Measurements from ENCODE around the gene STK24.

STK24 gene

GRCh38 chr13:98479496-98480003, 97.4 kb downstream of the STK24 start:
- Histone ChIP-seq H3K4me3 (ENCODE audit: low read length) (no peak overlapping the region), H3K9me3 (ENCODE audit: low read length) (no peaks in the 10 kb centered on the region), H3K36me3 (ENCODE audit: insufficient read depth, low read length) (peaks cover 8% of the 10 kb centered on the region), H3K27me3 (ENCODE audit: insufficient read depth, low read length) (no peaks in the 10 kb centered on the region), H3K4me1 (ENCODE audit: insufficient read depth, low read length) (peaks cover 25% of the 10 kb centered on the region), H2AFZ (ENCODE audit: low read depth, low read length) (no peak overlapping the region)

DNA sequence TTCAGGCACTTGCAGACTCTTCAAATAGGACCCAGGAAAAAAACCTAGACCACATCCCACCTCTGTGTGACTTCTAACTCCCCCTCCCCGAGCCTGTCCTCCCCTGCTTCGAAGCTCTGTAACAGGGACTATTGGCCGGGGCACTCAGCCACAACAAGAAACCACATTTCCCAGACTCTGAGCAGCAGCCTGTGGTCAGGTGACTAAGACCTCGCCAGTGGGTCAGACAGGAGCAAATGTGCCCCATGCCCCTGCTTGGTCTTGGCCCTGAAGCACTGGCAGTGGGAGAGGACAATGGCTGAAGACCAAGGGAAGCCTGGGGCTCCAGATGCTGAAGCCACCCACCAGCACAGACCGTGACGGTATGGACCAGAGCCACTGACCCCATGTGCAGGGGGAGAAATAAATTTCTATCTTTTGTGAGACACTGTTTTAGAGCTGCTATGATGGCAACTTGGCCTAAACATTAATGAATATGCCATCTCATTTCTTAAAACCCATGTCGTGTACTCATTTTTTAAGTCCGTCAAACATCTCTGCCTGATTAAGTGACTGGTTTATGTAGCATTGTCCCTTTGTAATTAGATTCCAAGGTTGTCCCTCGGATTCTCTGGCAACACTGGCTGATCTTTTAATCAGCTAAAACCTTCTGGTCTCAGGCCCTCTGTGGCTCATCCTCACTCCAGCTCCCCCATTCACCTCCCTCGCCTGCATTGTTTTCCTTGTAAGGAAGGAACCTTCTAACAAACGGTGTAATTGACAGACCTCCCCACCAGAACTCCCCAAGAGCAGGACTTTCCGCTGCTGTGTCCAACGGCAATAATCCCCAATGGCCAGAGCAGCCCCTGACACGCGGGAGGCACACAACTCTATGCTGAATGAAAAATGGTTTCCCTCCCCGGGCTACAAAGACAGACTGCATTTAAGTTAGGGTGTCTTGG, 98.4 kb downstream of the STK24 start:
- no peak overlapping the region for H2AFZ ChIP-seq (ENCODE audit: low read depth, low read length)
- peaks cover 24% of the 10 kb centered on the region for H3K4me1 ChIP-seq (ENCODE audit: insufficient read depth, low read length)
- no peaks in the 10 kb centered on the region for H3K9me3 ChIP-seq (ENCODE audit: low read length)
- H3K4me3 ChIP-seq (ENCODE audit: low read length): no peak overlapping the region
- H3K36me3 ChIP-seq (ENCODE audit: insufficient read depth, low read length): peaks cover 13% of the 10 kb centered on the region
- no peaks in the 10 kb centered on the region for H3K27me3 ChIP-seq (ENCODE audit: insufficient read depth, low read length)

- Histone ChIP-seq H3K9me3 (ENCODE audit: low read length) (no peaks in the 10 kb centered on the region), H3K36me3 (ENCODE audit: insufficient read depth, low read length) (peaks cover 24% of the 10 kb centered on the region), H3K4me1 (ENCODE audit: insufficient read depth, low read length) (peaks cover 24% of the 10 kb centered on the region), H2AFZ (ENCODE audit: low read depth, low read length) (no peak overlapping the region), H3K4me3 (ENCODE audit: low read length) (no peak overlapping the region), H3K27me3 (ENCODE audit: insufficient read depth, low read length) (no peaks in the 10 kb centered on the region)
Observed at GRCh38 chr13:98476538-98476966, 100.4 kb downstream of the STK24 start.

GRCh38 chr13:98476106-98476505, 100.8 kb downstream of the STK24 start:
- Histone ChIP-seq H3K9me3 (ENCODE audit: low read length) (no peaks in the 10 kb centered on the region), H3K4me3 (ENCODE audit: low read length) (no peak overlapping the region), H3K36me3 (ENCODE audit: insufficient read depth, low read length) (peaks cover 27% of the 10 kb centered on the region), H3K27me3 (ENCODE audit: insufficient read depth, low read length) (no peaks in the 10 kb centered on the region), H3K4me1 (ENCODE audit: insufficient read depth, low read length) (peaks cover 24% of the 10 kb centered on the region), H2AFZ (ENCODE audit: low read depth, low read length) (no peak overlapping the region)

GRCh38 chr13:98475522-98475921, 101.4 kb downstream of the STK24 start:
- H3K4me1 ChIP-seq (ENCODE audit: insufficient read depth, low read length): peaks cover 24% of the 10 kb centered on the region
- H3K36me3 ChIP-seq (ENCODE audit: insufficient read depth, low read length): peaks cover 31% of the 10 kb centered on the region
- no peak overlapping the region for H3K4me3 ChIP-seq (ENCODE audit: low read length)
- H3K9me3 ChIP-seq (ENCODE audit: low read length): no peaks in the 10 kb centered on the region
- H2AFZ ChIP-seq (ENCODE audit: low read depth, low read length): no peak overlapping the region
- H3K27me3 ChIP-seq (ENCODE audit: insufficient read depth, low read length): no peaks in the 10 kb centered on the region

DNA sequence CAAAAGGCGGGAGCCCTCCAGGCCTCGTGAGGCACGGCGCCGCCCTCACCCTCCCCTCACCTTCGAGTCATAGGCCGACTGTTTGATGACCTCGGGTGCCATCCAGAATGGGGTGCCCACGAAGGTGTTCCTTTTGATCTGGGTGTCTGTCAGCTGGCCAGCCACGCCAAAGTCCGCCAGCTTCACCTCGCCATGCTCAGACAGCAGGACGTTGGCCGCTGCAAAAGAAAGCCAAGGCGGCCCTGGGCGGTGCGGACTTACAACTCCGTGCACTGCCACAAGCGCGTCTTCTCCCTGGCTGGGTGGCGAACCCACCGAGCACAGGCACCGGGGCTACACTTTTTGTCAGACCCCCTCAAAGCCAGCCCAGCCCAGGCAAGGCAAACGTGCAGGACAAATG, 102.1 kb downstream of the STK24 start:
- Histone ChIP-seq H3K9me3 (ENCODE audit: low read length) (no peaks in the 10 kb centered on the region), H2AFZ (ENCODE audit: low read depth, low read length) (no peak overlapping the region), H3K4me3 (ENCODE audit: low read length) (no peak overlapping the region), H3K36me3 (ENCODE audit: insufficient read depth, low read length) (peaks cover 31% of the 10 kb centered on the region), H3K27me3 (ENCODE audit: insufficient read depth, low read length) (no peaks in the 10 kb centered on the region), H3K4me1 (ENCODE audit: insufficient read depth, low read length) (peaks cover 22% of the 10 kb centered on the region)

GRCh38 chr13:98474292-98474691, 102.6 kb downstream of the STK24 start:
- Histone ChIP-seq H3K4me3 (ENCODE audit: low read length) (no peak overlapping the region), H2AFZ (ENCODE audit: low read depth, low read length) (no peak overlapping the region), H3K36me3 (ENCODE audit: insufficient read depth, low read length) (peaks cover 34% of the 10 kb centered on the region), H3K27me3 (ENCODE audit: insufficient read depth, low read length) (no peaks in the 10 kb centered on the region), H3K9me3 (ENCODE audit: low read length) (no peaks in the 10 kb centered on the region), H3K4me1 (ENCODE audit: insufficient read depth, low read length) (peaks cover 17% of the 10 kb centered on the region)

DNA sequence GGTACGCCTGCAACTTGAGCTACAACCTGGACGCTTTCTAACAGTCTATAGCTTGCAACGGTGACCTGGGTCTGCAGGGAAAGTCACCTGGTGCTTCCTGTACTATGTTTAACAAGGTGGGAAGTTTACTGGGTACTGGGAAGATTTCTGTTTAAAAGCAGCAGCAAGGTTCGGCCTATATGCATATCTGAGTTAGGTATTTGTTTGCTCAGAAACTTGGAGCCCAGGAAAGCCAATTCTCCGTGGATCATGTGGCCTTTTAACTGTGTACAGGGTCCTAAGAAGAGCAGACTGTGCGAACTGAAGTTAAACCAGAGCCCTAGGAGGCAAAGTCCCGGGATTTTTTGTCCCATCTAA, 103.1 kb downstream of the STK24 start:
- no peaks in the 10 kb centered on the region for H3K9me3 ChIP-seq (ENCODE audit: low read length)
- H3K36me3 ChIP-seq (ENCODE audit: insufficient read depth, low read length): peaks cover 34% of the 10 kb centered on the region
- H2AFZ ChIP-seq (ENCODE audit: low read depth, low read length): no peak overlapping the region

GRCh38 chr13:98473135-98473787, 103.6 kb downstream of the STK24 start:
- Histone ChIP-seq H3K4me1 (ENCODE audit: insufficient read depth, low read length) (peaks cover 12% of the 10 kb centered on the region), H3K4me3 (ENCODE audit: low read length) (no peak overlapping the region), H3K9me3 (ENCODE audit: low read length) (no peaks in the 10 kb centered on the region), H3K27me3 (ENCODE audit: insufficient read depth, low read length) (no peaks in the 10 kb centered on the region), H3K36me3 (ENCODE audit: insufficient read depth, low read length) (peaks cover 34% of the 10 kb centered on the region), H2AFZ (ENCODE audit: low read depth, low read length) (no peak overlapping the region)

More for the DNA sequence above, 103.1 kb downstream of the STK24 start:
- H3K27me3 ChIP-seq (ENCODE audit: insufficient read depth, low read length): no peaks in the 10 kb centered on the region
- H3K4me1 ChIP-seq (ENCODE audit: insufficient read depth, low read length): peaks cover 13% of the 10 kb centered on the region
- no peak overlapping the region for H3K4me3 ChIP-seq (ENCODE audit: low read length)

- Histone ChIP-seq H3K36me3 (ENCODE audit: insufficient read depth, low read length) (peaks cover 34% of the 10 kb centered on the region), H2AFZ (ENCODE audit: low read depth, low read length) (no peak overlapping the region), H3K27me3 (ENCODE audit: insufficient read depth, low read length) (no peaks in the 10 kb centered on the region), H3K4me1 (ENCODE audit: insufficient read depth, low read length) (peaks cover 12% of the 10 kb centered on the region), H3K9me3 (ENCODE audit: low read length) (no peaks in the 10 kb centered on the region), H3K4me3 (ENCODE audit: low read length) (no peak overlapping the region)
Observed at GRCh38 chr13:98471934-98472333, 105.0 kb downstream of the STK24 start.

GRCh38 chr13:98470920-98471319, 106.0 kb downstream of the STK24 start:
- H3K4me1 ChIP-seq (ENCODE audit: insufficient read depth, low read length): peaks cover 3% of the 10 kb centered on the region
- no peak overlapping the region for H3K4me3 ChIP-seq (ENCODE audit: low read length)
- no peaks in the 10 kb centered on the region for H3K9me3 ChIP-seq (ENCODE audit: low read length)
- no peaks in the 10 kb centered on the region for H3K27me3 ChIP-seq (ENCODE audit: insufficient read depth, low read length)
- peaks cover 43% of the 10 kb centered on the region for H3K36me3 ChIP-seq (ENCODE audit: insufficient read depth, low read length)
- no peak overlapping the region for H2AFZ ChIP-seq (ENCODE audit: low read depth, low read length)

DNA sequence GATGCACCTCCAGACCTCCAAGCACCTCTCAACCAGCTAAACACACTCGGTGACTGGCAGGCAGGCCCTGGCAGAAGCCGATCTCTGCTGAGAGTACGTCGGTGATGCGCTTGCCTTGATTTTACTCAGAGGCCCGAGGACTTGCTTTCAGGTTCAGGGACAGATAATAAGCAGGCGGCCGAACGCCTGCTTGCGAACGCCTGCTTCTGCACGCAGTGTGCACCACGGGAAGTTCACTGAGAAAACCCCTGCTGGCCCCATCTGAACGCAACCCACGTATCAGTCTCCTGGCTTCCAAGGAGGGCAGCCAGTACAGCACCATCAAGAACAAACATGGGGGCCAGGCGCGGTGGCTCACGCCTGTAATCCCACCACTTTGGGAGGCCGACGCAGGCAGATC, 108.0 kb downstream of the STK24 start:
- Histone ChIP-seq H3K27me3 (ENCODE audit: insufficient read depth, low read length) (no peaks in the 10 kb centered on the region), H3K36me3 (ENCODE audit: insufficient read depth, low read length) (peaks cover 40% of the 10 kb centered on the region), H3K9me3 (ENCODE audit: low read length) (no peaks in the 10 kb centered on the region), H3K4me3 (ENCODE audit: low read length) (no peak overlapping the region), H2AFZ (ENCODE audit: low read depth, low read length) (no peak overlapping the region), H3K4me1 (ENCODE audit: insufficient read depth, low read length) (no peaks in the 10 kb centered on the region)

- Histone ChIP-seq H3K4me3 (ENCODE audit: low read length) (no peak overlapping the region), H3K9me3 (ENCODE audit: low read length) (no peaks in the 10 kb centered on the region), H3K36me3 (ENCODE audit: insufficient read depth, low read length) (peaks cover 44% of the 10 kb centered on the region), H3K4me1 (ENCODE audit: insufficient read depth, low read length) (no peaks in the 10 kb centered on the region), H3K27me3 (ENCODE audit: insufficient read depth, low read length) (no peaks in the 10 kb centered on the region), H2AFZ (ENCODE audit: low read depth, low read length) (no peak overlapping the region)
Observed at GRCh38 chr13:98468361-98468760, 108.5 kb downstream of the STK24 start.
